ENCODE data around the gene TRIM2. TPM values are rescaled to one million over a fixed set of nuclear protein-coding genes. Genes with fewer than 3 reads are reported as not detected.

Gene TRIM2
- total RNA-seq, 1 donor from 2014 or later, result 51.8 TPM

DNA sequence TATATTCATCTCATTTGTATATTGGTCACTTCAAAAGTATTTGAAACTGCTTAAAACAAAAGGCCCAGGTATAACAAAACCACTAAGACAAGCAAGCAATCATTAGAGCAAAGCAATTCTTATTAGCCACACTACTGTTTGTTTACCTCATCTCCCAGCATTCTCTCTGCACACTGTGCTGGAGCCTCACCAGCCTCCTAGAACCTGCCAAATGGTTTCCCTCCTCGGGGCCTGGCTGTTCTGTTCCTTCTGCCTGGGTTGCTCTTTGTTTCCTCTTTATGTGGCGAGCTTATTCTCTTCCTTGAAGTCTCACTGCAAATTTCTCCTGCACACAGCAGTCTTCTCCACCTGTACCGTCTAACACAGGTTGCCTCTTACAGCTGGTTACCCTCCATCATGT, 72.7 kb downstream of the TRIM2 start:
- H3K9me3 ChIP-seq (ENCODE audit: insufficient read depth, low read depth, low read length), result no peaks in the 10 kb centered on the region
- no peak overlapping the region for H3K27ac ChIP-seq (ENCODE audit: low read depth, low read length)
- peaks cover 5% of the 10 kb centered on the region for H3K36me3 ChIP-seq (ENCODE audit: insufficient read depth, low read length)
- no peak overlapping the region for H3K4me3 Mint-ChIP-seq (ENCODE audit: unreplicated experiment)
- no peaks in the 10 kb centered on the region for H3K27me3 ChIP-seq (ENCODE audit: insufficient read depth, low read length)
- H3K4me2 ChIP-seq (ENCODE audit: low read length), result no peak overlapping the region
- no peaks in the 10 kb centered on the region for H3K9me3 Mint-ChIP-seq (ENCODE audit: unreplicated experiment)
- TF ChIP-seq, protein P1, sequence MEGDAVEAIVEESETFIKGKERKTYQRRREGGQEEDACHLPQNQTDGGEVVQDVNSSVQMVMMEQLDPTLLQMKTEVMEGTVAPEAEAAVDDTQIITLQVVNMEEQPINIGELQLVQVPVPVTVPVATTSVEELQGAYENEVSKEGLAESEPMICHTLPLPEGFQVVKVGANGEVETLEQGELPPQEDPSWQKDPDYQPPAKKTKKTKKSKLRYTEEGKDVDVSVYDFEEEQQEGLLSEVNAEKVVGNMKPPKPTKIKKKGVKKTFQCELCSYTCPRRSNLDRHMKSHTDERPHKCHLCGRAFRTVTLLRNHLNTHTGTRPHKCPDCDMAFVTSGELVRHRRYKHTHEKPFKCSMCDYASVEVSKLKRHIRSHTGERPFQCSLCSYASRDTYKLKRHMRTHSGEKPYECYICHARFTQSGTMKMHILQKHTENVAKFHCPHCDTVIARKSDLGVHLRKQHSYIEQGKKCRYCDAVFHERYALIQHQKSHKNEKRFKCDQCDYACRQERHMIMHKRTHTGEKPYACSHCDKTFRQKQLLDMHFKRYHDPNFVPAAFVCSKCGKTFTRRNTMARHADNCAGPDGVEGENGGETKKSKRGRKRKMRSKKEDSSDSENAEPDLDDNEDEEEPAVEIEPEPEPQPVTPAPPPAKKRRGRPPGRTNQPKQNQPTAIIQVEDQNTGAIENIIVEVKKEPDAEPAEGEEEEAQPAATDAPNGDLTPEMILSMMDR (IDR thresholded peaks at IDR 0.05; ENCODE audit: insufficient read depth, low read depth, low read length), result no peak
- TF ChIP-seq EZH2 (IDR thresholded peaks at IDR 0.05; ENCODE audit: insufficient read depth, low read length), result no peak
- H3K27me3 Mint-ChIP-seq (ENCODE audit: low read depth, unreplicated experiment), result no peaks in the 10 kb centered on the region
- H3K9ac ChIP-seq (ENCODE audit: low read length), result no peak overlapping the region
- no peaks in the 10 kb centered on the region for H3K4me1 ChIP-seq (ENCODE audit: insufficient read depth, low read length)
- no peak overlapping the region for H3K4me3 ChIP-seq (ENCODE audit: insufficient read depth, low read depth, low read length)
- no peak overlapping the region for H3K27ac Mint-ChIP-seq (ENCODE audit: unreplicated experiment)
- no peak for DNase-seq (ENCODE audit: low read depth)
- FAIRE-seq, result no peak
- no peaks in the 10 kb centered on the region for H3K79me2 ChIP-seq (ENCODE audit: insufficient read depth, low read length)
- H2AFZ ChIP-seq (ENCODE audit: low read depth, low read length), result no peak overlapping the region
- H3K36me3 Mint-ChIP-seq (ENCODE audit: low read depth, unreplicated experiment), result peaks cover 11% of the 10 kb centered on the region
- peaks cover 17% of the 10 kb centered on the region for H3K4me1 Mint-ChIP-seq (ENCODE audit: low read depth, unreplicated experiment)
- peaks cover 20% of the 10 kb centered on the region for H4K20me1 ChIP-seq (ENCODE audit: insufficient read depth, low read length)

DNA sequence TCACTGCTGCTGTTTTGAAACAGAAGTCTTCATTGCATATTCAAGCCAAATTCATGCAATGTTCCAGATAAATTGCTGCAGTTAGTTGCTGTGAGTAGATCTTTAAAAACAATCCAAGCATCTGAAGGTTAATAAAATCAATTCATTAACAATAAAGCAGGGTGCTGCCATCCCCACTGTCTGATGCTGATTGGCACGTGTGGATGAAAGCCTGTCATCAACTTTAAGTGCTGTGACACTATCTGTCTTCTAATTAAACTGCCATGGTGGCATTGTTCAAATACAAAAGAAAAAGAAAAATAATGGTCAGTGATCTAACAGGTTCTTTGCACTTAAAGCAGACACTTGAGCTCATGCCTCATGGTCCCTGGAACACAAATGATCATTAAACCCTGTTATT, 77.2 kb downstream of the TRIM2 start:
- TF ChIP-seq, protein P1 (IDR thresholded peaks at IDR 0.05; ENCODE audit: insufficient read depth, low read depth, low read length), result no peak
- no peak for TF ChIP-seq EZH2 (IDR thresholded peaks at IDR 0.05; ENCODE audit: insufficient read depth, low read length)
- Mint-ChIP-seq H3K4me3 (ENCODE audit: unreplicated experiment) (no peak overlapping the region), H3K27me3 (ENCODE audit: low read depth, unreplicated experiment) (no peaks in the 10 kb centered on the region), H3K4me1 (ENCODE audit: low read depth, unreplicated experiment) (no peaks in the 10 kb centered on the region), H3K36me3 (ENCODE audit: low read depth, unreplicated experiment) (peaks cover 13% of the 10 kb centered on the region), H3K9me3 (ENCODE audit: unreplicated experiment) (no peaks in the 10 kb centered on the region), H3K27ac (ENCODE audit: unreplicated experiment) (no peak overlapping the region)
- Histone ChIP-seq H3K4me3 (ENCODE audit: insufficient read depth, low read depth, low read length) (no peak overlapping the region), H3K79me2 (ENCODE audit: insufficient read depth, low read length) (no peaks in the 10 kb centered on the region), H3K27ac (ENCODE audit: low read depth, low read length) (no peak overlapping the region), H2AFZ (ENCODE audit: low read depth, low read length) (no peak overlapping the region), H3K4me1 (ENCODE audit: insufficient read depth, low read length) (no peaks in the 10 kb centered on the region), H3K9ac (ENCODE audit: low read length) (no peak overlapping the region), H3K36me3 (ENCODE audit: insufficient read depth, low read length) (no peaks in the 10 kb centered on the region), H3K9me3 (ENCODE audit: insufficient read depth, low read depth, low read length) (no peaks in the 10 kb centered on the region), H4K20me1 (ENCODE audit: insufficient read depth, low read length) (no peaks in the 10 kb centered on the region), H3K27me3 (ENCODE audit: insufficient read depth, low read length) (no peaks in the 10 kb centered on the region), H3K4me2 (ENCODE audit: low read length) (no peak overlapping the region)
- FAIRE-seq (no peak), DNase-seq (ENCODE audit: low read depth) (no peak)

DNA sequence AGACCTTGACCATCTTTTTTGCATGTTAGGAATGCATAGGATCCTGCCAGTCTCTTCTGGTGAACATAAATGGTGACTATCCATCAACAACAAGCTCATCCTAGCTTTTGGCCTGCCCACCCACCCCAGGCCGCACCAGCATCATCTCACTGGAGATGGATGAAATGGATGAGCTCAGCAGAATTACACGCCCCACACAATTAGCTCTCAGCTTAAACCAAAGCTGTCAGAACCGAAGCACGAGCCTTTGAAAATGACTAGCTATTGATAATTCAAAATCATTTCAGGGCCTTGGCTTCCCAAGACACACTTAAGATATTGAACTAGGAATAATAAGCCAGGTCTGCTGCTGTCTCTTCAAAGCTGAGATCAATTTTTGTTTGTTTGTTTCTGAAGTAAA, 77.8 kb downstream of the TRIM2 start:
- Histone ChIP-seq H3K27ac (ENCODE audit: low read depth, low read length) (no peak overlapping the region), H3K27me3 (ENCODE audit: insufficient read depth, low read length) (no peaks in the 10 kb centered on the region), H4K20me1 (ENCODE audit: insufficient read depth, low read length) (no peaks in the 10 kb centered on the region), H3K9me3 (ENCODE audit: insufficient read depth, low read depth, low read length) (no peaks in the 10 kb centered on the region), H3K36me3 (ENCODE audit: insufficient read depth, low read length) (no peaks in the 10 kb centered on the region), H2AFZ (ENCODE audit: low read depth, low read length) (no peak overlapping the region), H3K4me3 (ENCODE audit: insufficient read depth, low read depth, low read length) (no peak overlapping the region), H3K79me2 (ENCODE audit: insufficient read depth, low read length) (no peaks in the 10 kb centered on the region), H3K9ac (ENCODE audit: low read length) (no peak overlapping the region), H3K4me1 (ENCODE audit: insufficient read depth, low read length) (no peaks in the 10 kb centered on the region), H3K4me2 (ENCODE audit: low read length) (no peak overlapping the region)
- no peaks in the 10 kb centered on the region for H3K27me3 Mint-ChIP-seq (ENCODE audit: low read depth, unreplicated experiment)
- no peaks in the 10 kb centered on the region for H3K4me1 Mint-ChIP-seq (ENCODE audit: low read depth, unreplicated experiment)
- H3K4me3 Mint-ChIP-seq (ENCODE audit: unreplicated experiment), result no peak overlapping the region
- no peaks in the 10 kb centered on the region for H3K9me3 Mint-ChIP-seq (ENCODE audit: unreplicated experiment)
- TF ChIP-seq, protein P1 (IDR thresholded peaks at IDR 0.05; ENCODE audit: insufficient read depth, low read depth, low read length), result no peak
- no peak for TF ChIP-seq EZH2 (IDR thresholded peaks at IDR 0.05; ENCODE audit: insufficient read depth, low read length)
- peaks cover 12% of the 10 kb centered on the region for H3K36me3 Mint-ChIP-seq (ENCODE audit: low read depth, unreplicated experiment)
- FAIRE-seq, result no peak
- no peak overlapping the region for H3K27ac Mint-ChIP-seq (ENCODE audit: unreplicated experiment)
- no peak for DNase-seq (ENCODE audit: low read depth)

Measured in astrocyte (in vitro differentiated cells and primary cell).